Measurements from ENCODE around the gene PHF12.
"Not testable (repeated sequence)": the region's sequence is repeated elsewhere in the genome, so short reads cannot be mapped to it uniquely, and the experiment has no call there.

PHF12 gene

DNA sequence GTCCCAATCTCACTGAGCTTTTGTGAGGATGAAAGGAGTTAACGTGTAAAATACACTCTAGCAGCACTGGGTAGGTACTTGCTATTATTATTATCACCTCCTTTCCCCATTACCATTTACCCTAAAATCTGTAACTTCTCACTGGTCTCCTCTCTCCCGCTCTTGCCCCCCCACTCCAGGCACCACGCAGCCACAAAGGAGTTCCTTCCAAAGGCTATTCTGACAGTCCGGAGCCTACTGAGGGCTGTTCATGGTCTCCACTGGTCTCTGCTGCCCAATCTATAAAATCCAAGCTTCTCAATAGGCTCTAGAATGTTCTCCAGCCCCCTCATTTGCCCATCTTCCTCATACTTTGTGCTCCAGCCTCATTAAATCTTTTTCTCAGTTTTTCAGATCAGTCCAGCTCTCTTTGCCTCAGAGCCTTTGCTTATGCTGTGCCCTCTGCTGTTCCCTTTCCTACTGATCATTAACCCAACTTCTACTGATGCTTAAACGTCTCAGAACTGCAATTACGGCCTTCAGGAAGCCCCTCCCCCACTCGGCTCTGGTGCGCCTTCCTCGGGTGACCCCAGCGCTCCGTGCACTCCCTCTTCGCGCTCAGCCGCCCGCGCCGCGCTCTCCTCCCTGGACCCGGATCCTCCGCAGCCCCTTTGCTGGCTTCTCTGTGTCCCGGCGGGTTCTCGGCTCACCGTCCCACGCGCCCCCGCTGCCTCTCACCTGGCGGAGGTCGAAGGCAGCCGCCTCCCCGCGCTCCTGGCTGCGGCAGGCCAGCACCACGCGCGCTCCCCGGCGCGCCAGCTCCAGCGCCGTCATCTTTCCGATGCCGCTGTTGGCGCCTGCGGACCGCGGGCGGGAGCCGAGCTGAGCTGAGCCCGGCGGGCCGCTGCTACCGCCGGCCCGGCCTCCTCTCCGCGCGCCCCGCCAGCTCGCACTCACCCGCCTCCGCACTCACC is 49.2 kb downstream of the PHF12 start:
- peak; percentile 32 for DNase-seq (ENCODE audit: low read depth)

DNA sequence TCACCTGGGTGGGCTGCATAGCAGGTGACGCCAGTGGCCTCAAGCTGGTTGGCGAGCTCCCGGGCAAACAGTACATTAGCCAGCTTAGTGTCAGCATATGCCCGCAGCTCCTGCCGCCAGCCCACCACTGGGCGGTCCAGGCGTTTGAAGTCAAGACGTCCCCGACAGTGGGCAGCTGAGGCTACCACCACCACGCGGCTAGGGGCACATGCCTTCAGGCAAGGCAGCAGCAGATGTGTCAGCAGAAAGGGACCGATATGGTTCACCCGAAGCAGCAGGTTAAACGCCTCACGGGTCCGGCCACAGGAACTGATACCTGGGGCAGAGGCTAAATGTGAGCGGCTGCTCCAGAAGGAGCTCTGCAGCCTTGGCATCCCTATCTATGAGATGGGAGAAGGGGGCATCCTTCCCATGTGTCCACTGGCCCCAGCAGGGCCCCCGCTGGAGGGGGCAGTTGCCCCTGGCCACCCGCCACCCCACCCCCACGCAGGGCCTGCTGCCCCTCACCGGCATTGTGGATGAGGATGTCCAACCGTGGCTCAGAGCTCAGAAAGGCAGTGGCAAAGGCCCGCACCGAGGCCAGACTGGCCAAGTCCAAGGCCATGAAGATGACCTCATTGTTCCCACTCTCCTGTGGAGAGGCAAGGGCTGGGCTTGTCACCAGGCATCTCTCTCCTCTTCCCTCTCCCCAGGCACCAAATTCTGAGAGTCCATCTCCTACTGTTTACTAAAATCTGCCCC is 50.2 kb downstream of the PHF12 start:
- DNase-seq (ENCODE audit: low read depth): no peak

DNA sequence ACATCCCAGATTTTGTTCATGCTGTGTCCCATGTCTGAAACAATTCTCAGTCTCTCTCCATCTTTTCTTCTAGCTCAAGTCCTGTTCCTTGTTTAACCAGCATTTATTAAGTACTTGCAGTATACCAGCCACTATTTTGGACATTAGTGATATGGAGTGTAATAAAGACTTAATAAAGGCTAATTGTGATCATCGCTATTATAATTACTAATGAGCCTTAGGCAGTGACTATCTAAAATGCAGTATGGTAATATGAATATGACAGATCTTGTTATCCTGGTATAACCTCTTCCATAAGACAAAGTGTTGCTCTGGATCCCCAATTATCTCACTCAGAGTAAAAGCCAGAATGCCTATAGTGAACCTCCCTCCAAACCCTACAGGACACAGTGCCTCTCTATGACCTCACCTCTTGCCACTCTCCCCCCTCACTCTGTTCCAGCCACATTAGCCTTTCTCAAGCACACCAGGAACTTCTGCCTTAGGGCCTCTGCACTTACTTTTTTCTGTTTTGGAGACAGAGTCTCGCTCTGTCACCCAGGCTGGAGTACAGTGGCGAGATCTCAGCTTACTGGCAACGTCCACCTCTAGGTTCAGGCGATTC is 52.0 kb downstream of the PHF12 start:
- DNase-seq (ENCODE audit: low read depth): no peak

DNA sequence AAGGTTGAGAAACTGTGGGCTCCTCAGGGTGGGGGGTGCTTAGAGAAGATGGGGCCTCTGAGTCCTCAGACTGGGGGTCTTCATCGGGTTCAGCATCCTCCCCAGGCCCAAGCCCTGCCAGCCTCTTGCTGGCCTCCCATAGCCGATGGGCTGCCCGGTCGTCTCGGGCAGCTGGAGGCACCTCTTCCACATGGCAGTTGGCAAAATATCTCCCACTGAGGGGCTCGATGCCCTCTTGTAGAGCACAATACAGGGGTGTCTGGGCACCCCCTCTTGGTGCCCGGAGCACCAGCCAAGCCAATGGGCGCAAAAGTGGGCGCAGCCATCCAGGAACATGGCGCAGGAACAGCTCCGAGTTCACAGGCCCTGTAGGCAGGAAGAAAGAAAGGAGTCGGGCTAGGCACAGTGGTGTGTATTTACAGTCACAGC is 52.8 kb downstream of the PHF12 start:
- no peak for DNase-seq (ENCODE audit: low read depth)

DNA sequence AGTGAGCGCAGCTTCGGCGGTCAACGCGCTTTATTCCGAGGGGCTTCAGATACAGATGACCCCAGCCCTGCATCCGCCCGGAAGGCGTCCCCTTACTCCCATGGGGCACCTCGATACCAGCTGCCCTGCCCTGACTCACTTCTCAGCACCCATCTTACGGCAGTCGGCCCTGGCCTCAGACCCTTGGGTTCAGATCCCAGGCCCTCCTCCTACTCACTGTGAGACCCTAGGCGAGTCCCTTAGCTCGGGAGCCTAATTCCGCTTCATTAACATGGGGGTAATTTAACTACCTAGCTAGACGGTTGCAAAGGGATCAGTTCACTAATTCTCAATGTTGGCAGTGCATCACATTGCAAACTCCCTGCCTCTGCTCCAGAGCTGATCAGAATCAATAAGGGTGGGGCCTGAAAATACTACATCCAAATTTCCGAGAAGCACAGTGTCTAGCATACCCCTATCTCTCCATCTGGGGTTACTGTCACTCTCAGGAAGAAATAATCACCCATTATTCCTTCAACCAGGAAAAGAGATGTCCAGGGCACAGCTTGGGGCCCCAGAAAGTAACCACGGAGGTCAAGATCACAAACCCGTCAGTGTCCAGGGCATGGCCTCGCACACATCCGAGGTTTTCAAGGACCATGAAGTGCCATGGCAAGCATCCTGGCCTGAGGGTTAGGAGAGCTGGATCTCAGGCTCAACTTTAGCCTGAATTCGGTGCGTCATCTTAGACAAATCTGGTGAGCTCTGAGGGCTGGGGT is 53.4 kb downstream of the PHF12 start:
- no peak for DNase-seq (ENCODE audit: low read depth)

DNA sequence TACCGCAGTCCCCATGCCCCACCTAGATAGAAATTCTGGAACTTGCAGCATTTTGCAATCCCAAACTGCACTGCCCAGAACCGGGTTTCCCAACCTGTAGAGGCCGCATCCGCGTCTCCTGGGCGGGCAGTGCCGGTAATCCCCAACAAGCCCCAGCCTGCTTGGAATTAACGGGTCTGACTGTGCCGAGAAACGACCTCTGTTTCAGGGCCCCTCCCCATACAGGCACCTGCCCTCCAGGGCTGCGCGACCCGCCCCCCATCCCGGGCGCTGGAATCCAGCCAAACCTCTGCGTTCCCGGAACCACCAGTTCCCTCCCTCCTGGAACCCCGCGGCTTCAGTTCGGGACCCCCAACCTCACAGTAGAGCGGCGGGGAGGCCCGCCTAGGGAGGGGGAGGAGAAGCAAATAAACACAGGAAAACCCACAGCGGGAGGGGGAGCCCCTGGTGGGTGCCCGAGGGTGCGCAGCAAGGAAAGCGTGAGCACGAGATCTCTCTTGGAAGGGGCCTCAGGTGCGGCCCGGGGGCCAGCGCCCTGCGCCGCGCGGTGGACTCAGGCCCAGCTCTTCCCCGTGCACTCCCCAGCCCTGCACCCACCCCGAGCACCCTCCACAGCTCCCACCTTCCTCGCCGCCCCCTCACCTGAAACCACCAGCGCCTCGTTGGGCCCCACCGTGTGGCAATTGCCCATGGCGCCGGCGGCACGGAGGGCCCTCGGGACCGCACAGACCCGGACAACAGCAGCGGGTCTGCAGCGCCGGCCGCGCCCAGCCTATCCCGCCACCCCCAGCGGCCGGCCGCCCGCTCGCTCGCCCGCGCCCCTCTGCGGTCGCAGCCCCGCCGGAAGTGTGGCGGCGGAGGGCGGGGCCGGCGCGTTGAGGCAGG is 54.2 kb downstream of the PHF12 start, which contains the start of gene FLOT2:
TSS of gene FLOT2 (minus strand) at position 850 of the 885 bp plus-strand sequence. CDS start at position 691, 159 bp downstream.
- peak; percentile 56 for DNase-seq (ENCODE audit: low read depth)

DNA sequence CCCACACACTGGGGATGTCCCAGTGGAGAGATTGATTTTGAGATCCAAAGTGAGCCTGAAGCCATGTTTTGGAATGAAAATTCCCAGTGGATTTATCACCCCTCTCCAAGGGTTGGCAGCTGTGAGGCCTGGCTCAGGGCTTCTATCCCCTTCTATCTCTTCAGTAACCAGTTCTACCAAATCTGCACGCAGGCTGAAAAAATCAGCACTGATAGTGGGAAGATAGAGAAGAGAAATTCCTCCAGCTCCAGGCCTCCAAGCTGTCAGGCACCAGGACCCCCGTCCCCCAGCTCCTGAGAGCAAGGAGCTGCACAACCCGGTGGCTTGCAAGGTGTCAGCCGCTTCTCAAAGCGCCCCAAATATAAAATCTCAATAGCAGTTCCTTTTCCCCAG is 54.8 kb downstream of the PHF12 start:
- DNase-seq (ENCODE audit: low read depth): no peak

DNA sequence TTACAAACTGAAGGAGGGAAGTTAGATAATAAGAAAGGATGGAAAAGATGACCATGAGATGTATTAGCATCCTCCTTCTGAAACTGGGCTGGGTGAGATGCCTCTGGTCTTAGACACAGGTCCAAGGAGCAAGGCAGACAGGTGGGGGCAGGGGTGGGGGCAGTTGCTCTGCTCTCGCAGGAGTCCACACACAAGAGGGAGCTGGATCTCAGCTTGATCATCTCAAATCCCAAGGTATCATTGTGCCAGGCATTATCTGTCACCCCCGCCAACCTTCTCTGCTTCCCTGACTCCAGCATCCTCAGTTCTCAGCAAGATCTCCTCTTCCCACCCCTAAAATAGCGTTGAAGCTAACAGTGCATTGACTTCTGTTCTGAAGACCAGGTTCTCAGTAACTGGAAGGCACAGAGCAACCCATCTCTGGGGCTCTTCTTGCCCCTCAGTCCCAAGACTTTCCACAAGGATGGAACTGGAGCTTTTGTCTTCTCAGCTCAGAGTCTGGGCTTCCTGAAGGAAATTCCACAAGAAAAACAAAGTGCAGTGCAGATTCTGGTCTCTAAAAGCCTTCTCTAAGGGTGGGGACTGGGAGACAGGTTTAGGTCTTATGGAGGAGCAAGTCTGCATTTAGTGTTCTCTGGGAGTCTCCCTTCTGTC is 55.4 kb downstream of the PHF12 start:
- DNase-seq (ENCODE audit: low read depth): no peak

DNA sequence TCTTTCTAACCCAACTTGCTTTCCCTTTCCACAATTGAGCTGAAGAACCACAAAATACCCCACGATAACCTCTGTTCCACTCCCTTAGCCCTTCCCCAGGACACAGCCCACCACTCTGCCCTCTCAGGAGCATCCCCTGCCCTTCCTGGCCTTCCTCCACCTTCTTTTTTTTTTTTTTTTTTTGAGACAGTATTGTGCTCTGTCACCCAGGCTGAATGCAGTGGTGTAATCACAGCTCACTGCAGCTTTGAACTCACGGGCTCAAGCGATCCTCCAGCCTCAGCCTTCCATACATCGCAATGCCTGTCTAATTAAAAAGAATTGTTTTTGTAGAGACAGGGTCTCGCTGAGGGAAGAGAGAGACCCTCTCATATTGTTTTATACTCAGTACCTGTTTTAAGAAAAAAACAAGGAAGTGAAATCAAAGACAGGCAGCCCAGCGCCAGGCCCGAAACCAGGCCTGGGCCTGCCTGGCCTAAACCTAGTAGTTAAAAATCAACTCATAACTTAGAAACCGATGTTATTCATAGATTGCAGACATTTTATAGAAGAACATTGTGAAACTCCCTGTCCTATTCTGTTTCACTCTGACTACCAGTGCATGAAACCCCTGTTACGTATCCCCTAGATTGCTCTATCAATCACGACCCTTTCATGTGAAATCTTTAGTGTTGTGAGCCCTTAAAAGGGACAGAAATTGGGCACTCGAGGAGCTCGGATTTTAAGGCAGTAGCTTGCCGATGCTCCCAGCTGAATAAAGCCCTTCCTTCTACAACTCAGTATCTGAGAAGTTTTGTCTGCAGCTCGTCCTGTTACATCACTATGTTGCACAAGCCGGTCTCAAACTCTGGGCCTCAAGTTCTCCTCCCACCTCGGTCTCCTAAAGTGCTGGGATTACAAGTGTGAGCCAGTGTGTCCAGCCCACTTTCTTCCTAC is 57.8 kb downstream of the PHF12 start:
- DNase-seq (ENCODE audit: low read depth): not testable (repeated sequence)

DNA sequence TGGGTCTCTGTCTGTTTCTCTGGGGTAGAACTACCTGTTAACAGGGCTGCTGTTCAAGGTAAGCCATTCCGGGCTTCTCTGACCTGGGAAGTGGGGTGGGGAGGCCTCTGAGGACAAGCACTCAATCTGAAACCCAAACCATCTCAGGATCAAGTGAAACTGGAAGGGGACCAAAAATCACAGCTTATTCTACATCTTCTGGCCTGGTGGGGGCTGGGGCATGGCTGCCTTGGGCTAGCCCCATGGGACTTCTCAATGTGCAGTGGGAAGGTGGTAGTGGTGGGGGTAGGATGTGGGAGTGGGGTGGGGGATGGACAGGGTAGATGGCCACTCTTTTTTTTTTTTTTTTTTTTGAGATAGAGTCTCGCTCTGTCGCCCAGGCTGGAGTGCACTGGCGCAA is 59.3 kb downstream of the PHF12 start:
- DNase-seq (ENCODE audit: low read depth): no peak

DNA sequence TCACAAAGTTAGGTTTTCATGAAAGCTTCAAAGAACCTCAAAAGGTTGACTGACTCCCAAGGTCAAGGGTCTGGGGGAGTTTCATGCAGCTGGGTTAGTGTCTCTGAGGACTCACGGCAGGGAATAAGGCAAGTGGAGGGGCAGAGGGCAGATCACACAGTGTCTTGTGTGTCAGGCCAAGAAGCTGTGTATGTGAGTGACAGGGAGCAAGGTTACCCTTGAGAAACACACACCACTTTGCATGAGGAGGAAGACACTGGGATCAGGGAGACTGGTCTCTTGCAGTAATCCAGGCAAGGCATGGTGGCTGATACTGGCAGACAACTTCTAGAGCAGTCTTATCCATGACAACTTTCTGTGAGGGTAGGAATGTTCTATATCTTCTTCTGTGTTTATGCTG is 60.1 kb downstream of the PHF12 start:
- no peak for DNase-seq (ENCODE audit: low read depth)

DNA sequence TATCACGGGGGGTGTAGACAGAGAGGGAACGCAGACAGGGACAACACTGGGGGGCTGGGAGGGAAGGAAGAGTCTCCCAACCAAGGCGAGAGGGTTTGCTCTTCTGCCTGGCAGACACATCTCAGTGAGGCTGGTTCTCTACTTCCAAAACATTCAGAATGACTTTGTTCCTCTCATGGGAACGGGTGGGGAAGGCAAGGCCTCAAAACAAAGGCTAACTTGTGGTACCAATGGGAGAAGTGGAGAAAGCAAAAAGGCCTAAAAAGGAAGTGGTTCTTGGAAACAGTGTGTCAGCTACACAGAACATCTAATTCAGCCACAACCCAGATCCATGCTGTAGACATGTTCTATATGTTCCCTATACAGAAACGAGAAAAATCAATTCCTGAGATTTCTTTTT is 61.3 kb downstream of the PHF12 start:
- DNase-seq (ENCODE audit: low read depth): no peak

DNA sequence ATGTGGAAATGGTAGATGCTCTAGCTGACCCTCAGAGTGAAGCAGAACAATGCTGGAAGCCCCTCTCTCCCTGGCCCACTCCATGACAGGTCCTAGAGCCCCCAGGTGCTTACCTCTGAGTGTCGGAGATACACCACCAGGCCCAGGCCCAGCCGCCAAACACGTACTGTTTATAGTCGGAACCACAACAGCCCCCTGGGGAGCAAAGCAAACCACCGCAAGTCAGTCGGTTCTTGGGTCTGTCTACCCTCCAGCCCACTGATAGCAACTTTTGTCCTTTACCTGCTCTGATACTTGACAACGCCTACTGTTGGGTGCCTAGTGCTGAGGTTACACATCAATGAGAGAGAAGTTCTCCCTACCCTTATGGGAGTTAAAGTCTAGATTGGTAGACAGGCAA is 62.5 kb downstream of the PHF12 start:
- DNase-seq (ENCODE audit: low read depth): no peak

DNA sequence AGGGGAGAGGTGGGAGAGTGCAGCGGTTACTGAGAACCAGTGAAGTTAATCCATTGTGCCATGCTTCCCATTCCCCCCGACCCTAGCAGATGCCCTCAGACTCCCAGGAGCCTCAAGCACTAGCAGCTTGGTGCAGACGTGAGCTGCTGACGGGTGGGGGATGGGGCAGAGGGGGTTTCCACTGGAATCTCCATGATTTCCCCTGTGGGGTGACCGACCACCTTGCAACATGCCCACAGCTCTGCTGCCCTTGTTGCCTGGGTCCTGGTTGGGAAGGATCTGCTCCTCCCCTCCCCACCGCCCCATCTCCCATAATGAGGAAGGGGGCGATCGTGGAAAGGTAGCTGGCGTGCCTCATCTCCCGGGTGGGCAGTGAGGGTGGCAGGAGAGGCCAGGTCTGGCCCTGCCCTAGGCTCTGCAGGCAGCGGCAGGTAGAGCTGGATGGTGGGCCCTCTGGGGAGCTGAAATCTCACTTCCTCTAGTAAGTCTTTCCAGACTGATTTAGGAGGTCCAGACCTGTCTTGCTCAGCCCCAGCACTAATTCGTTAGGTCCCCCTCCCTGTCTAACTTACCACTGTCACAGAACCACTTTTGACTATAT is 63.3 kb downstream of the PHF12 start:
- DNase-seq (ENCODE audit: low read depth): no peak

DNA sequence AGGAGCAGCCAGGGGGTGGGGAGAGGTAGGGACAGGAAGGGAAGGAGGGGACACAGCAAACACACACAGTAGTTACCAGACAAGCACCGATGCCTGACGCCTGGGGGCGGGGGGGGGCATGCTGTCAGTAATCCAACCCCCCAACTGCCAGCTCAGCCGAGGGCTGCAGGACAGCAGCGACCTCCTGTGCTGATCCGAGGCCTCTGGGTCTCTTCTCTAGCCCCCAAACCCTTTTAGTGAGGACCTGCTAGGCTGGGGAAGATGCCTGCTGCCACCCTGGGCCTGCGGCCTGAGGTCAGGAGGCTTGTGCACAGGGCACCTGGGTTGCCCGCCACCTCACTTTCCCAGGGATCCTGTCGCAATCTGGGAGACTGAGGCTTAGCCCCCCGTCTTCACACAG is 65.4 kb downstream of the PHF12 start:
- DNase-seq (ENCODE audit: low read depth): no peak

DNA sequence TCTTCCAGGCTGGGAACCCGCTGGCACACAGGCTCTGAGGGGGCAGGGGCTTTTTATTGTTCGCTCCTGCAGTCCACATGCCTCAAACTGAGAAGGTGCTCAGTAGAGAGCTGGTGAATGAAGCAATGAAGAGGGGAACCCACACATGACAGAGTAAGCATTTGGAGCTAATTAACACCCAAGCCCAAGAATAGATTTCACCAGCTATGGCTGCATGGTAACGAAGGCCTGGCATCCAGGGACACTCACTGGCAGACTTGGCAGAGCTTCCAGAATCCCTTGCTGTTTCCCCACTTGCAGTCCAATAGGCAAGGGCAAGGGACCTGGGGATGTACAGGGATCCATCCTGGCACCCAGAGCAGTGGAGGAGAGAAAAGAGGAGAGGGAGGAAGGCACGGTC is 66.0 kb downstream of the PHF12 start:
- DNase-seq (ENCODE audit: low read depth): no peak

DNA sequence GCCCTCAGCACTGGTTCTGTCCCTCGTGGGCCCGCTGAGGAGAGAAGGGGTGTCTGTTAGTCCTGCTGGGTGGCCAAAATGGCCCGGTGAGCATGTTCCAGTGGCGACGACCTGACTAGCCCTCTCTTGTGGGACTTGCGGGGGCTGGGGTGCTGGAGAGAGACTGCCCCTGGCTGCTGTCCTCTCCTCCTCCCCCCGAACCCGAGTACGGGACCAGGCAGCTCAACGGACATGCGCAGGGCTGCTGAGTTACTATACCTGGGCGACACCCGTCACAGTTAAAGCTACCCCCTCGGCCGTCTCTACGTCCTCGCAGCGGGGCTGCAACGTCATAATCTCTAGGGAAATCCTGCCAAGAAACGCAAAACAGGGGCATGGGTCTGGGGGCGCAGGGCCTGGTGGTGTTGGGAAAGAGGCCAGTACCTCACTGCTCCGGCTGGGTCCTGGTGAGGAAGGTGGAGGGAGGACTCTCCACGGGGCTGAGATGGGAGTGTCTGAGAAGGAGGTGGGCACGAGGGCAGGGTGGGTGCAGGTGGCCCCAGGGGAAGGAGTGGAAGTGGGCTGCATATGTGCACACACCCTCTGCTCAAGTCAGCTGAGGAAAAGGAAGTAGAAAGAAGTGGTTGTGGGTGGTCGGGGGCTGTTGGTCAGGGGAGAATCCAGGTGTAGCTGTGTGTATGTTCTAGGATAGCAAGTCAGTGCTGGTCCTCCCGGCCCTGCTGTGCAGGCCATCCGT is 67.2 kb downstream of the PHF12 start:
- DNase-seq (ENCODE audit: low read depth): no peak

Measured in activated T-cell treated with anti-CD3 and anti-CD28 coated beads for 1 hour (primary cell).